Hepatocyte (in vitro differentiated cells): ENCODE measurements around the gene TTC32. TPM values are rescaled to one million over a fixed set of nuclear protein-coding genes. Genes with fewer than 3 reads are reported as not detected.

Source experiments
- DNase-seq: peaks from one replicate; pipeline ENCODE4 v3.0.0-alpha.2; 2016; ENCODE audit warnings: low spot score
- H2AFZ ChIP-seq: fragments of 200-600 bp; sonication (generic); 2 replicates; pipeline ENCODE4 v1.6.0; 2016; ENCODE audit warnings: antibody characterized with exemption, mild to moderate bottlenecking
- H3K27ac ChIP-seq: fragments of 200-600 bp; sonication (generic); 2 replicates; pipeline ENCODE4 v1.5.1; 2016; ENCODE audit warnings: mild to moderate bottlenecking
- H3K27me3 ChIP-seq: fragments of 200-600 bp; sonication (generic); 2 replicates; pipeline ENCODE4 v1.6.1; 2016
- H3K36me3 ChIP-seq: fragments of 200-600 bp; sonication (generic); replicated peaks from 2 replicates; pipeline ENCODE4 v1.5.1; 2016; ENCODE audit warnings: low read depth; ENCODE audit not compliant: insufficient read depth
- H3K4me1 ChIP-seq: fragments of 200-600 bp; sonication (generic); 2 replicates; pipeline ENCODE4 v1.5.1; 2016; ENCODE audit warnings: mild to moderate bottlenecking, moderate library complexity; ENCODE audit not compliant: insufficient read depth
- H3K4me2 ChIP-seq: fragments of 200-600 bp; sonication (generic); 2 replicates; pipeline ENCODE4 v1.6.0; 2016
- H3K4me3 ChIP-seq: fragments of 200-600 bp; sonication (generic); 2 replicates; pipeline ENCODE4 v1.5.1; 2016; ENCODE audit warnings: mild to moderate bottlenecking
- H3K79me2 ChIP-seq: fragments of 200-600 bp; sonication (generic); 2 replicates; pipeline ENCODE4 v1.6.0; 2017; ENCODE audit warnings: mild to moderate bottlenecking
- H3K9me2 ChIP-seq: fragments of 200-600 bp; sonication (generic); replicated peaks from 2 replicates; pipeline ENCODE4 v1.6.0; 2017; ENCODE audit warnings: mild to moderate bottlenecking; ENCODE audit not compliant: insufficient read depth
- H3K9me3 ChIP-seq: fragments of 200-600 bp; sonication (generic); 2 replicates; pipeline ENCODE4 v1.5.1; 2016; ENCODE audit warnings: low read depth, mild to moderate bottlenecking
- H4K20me1 ChIP-seq: fragments of 200-600 bp; sonication (generic); 2 replicates; pipeline ENCODE4 v1.6.0; 2016; ENCODE audit warnings: mild to moderate bottlenecking; ENCODE audit not compliant: insufficient read depth, poor library complexity, severe bottlenecking
- CTCF ChIP-seq: fragments of 200-600 bp; sonication (generic); IDR thresholded peaks from 2 replicates; pipeline ENCODE4 v1.5.1; 2016; ENCODE audit warnings: antibody characterized with exemption, mild to moderate bottlenecking; ENCODE audit not compliant: poor library complexity
- EZH2 ChIP-seq: fragments of 200-600 bp; sonication (generic); IDR thresholded peaks from 2 replicates; pipeline ENCODE4 v1.6.1; 2016; ENCODE audit warnings: antibody characterized with exemption, mild to moderate bottlenecking, borderline replicate concordance
- EZH2phosphoT487 ChIP-seq: fragments of 200-600 bp; sonication (generic); IDR thresholded peaks from one replicate; pipeline ENCODE4 v1.6.1; 2018; ENCODE audit warnings: antibody characterized with exemption, mild to moderate bottlenecking, low read depth, moderate library complexity; ENCODE audit not compliant: unreplicated experiment, severe bottlenecking
- WGBS: methylation state at CpG from one replicate; pipeline ENCODE4 v1.1.6; 2016; ENCODE audit warnings: low lambda C conversion rate; ENCODE audit errors: missing lambda C conversion rate; 5-methylcytosine and 5-hydroxymethylcytosine counted together
- polyA plus RNA-seq: library from polyadenylated mRNA; unstranded; fragments of >200 nt; fragmentation: Nextera tagmentation; extraction: Ambion mirVana; gene quantifications from 2 replicates; pipeline ENCODE4 v1.2.1, GENCODE V29; 2016
- total RNA-seq: library from RNA; depleted of rRNA; stranded (reverse); fragments of >200 nt; gene quantifications from 2 replicates; pipeline ENCODE4 v1.2.3, GENCODE V29; 2014

The TTC32 gene
- total and polyA plus RNA-seq, 2 experiments from 2014 or later, result 18.4 to 22.4 TPM

- Histone ChIP-seq H3K4me2 (no peak overlapping the region), H2AFZ (no peak overlapping the region), H3K27ac (no peak overlapping the region), H3K27me3 (no peaks in the 10 kb centered on the region), H3K4me3 (no peak overlapping the region), H3K4me1 (no peaks in the 10 kb centered on the region), H4K20me1 (peaks cover 13% of the 10 kb centered on the region), H3K9me2 (no peaks in the 10 kb centered on the region), H3K9me3 (no peaks in the 10 kb centered on the region), H3K79me2 (peaks cover 22% of the 10 kb centered on the region), H3K36me3 (no peaks in the 10 kb centered on the region)
- TF ChIP-seq EZH2 (no peak), EZH2phosphoT487 (no peak), CTCF (no peak)
- no peak for DNase-seq
- 72% methylated on average over 3 of the region's 3 CpGs for WGBS
These were observed 11.7 kb downstream of the TTC32 start for GRCh38 chr2:19890104-19890503.

GRCh38 chr2:19888831-19889230, 13.0 kb downstream of the TTC32 start:
- no peak for DNase-seq
- Histone ChIP-seq H3K27ac (no peak overlapping the region), H3K4me1 (no peaks in the 10 kb centered on the region), H3K79me2 (peaks cover 10% of the 10 kb centered on the region), H3K27me3 (no peaks in the 10 kb centered on the region), H3K4me3 (no peak overlapping the region), H3K4me2 (no peak overlapping the region), H3K9me2 (no peaks in the 10 kb centered on the region), H3K36me3 (no peaks in the 10 kb centered on the region), H3K9me3 (no peaks in the 10 kb centered on the region), H2AFZ (no peak overlapping the region), H4K20me1 (peaks cover 6% of the 10 kb centered on the region)
- TF ChIP-seq EZH2 (no peak), CTCF (no peak), EZH2phosphoT487 (no peak)
- WGBS, result 93% methylated on average over 4 of the region's 4 CpGs

- no peaks in the 10 kb centered on the region for H3K27me3 ChIP-seq
- no peaks in the 10 kb centered on the region for H3K36me3 ChIP-seq
- no peak overlapping the region for H3K27ac ChIP-seq
- 86% methylated on average over 7 of the region's 7 CpGs for WGBS
- no peaks in the 10 kb centered on the region for H3K9me3 ChIP-seq
- no peaks in the 10 kb centered on the region for H4K20me1 ChIP-seq
- peaks cover 2% of the 10 kb centered on the region for H3K79me2 ChIP-seq
- H3K4me2 ChIP-seq, result no peak overlapping the region
- DNase-seq, result no peak
- no peaks in the 10 kb centered on the region for H3K9me2 ChIP-seq
- H2AFZ ChIP-seq, result no peak overlapping the region
- TF ChIP-seq EZH2 (no peak), EZH2phosphoT487 (no peak), CTCF (no peak)
- no peaks in the 10 kb centered on the region for H3K4me1 ChIP-seq
- no peak overlapping the region for H3K4me3 ChIP-seq
These were observed 14.3 kb downstream of the TTC32 start for GRCh38 chr2:19887510-19887909.

GRCh38 chr2:19886261-19886660, 15.5 kb downstream of the TTC32 start:
- Histone ChIP-seq H3K27me3 (no peaks in the 10 kb centered on the region), H4K20me1 (no peaks in the 10 kb centered on the region), H3K27ac (no peak overlapping the region), H3K4me1 (no peaks in the 10 kb centered on the region), H3K9me3 (no peaks in the 10 kb centered on the region), H3K36me3 (no peaks in the 10 kb centered on the region), H3K79me2 (no peaks in the 10 kb centered on the region), H3K4me3 (no peak overlapping the region), H3K4me2 (no peak overlapping the region), H2AFZ (no peak overlapping the region), H3K9me2 (no peaks in the 10 kb centered on the region)
- no peak for TF ChIP-seq EZH2phosphoT487
- no peak for TF ChIP-seq CTCF
- no peak for TF ChIP-seq EZH2
- 83% methylated on average over 11 of the region's 11 CpGs for WGBS
- no peak for DNase-seq
